ENCODE results near the gene MGAT4D. TPM values are rescaled to one million over a fixed set of nuclear protein-coding genes. Genes with fewer than 3 reads are reported as not detected.

The MGAT4D gene
- polyA plus RNA-seq, 1 of the 3 experiments (the other 2 are of a cell fraction): not detected

- no peak overlapping the region for H3K4me2 ChIP-seq
- ChIA-PET POLR2A (no interaction called here), CTCF (no interaction called here)
- WGBS (ENCODE audit: low lambda C conversion rate): 81% methylated on average over 11 of the region's 11 CpGs
- no peaks in the 10 kb centered on the region for H3F3A ChIP-seq (replicated peaks; ENCODE audit: insufficient read depth)
- H3K4me1 ChIP-seq (ENCODE audit: control insufficient read depth in 1 of 2, insufficient read depth in 2 of 2, low read depth in 1 of 2, low read length in 1 of 2): no peaks in the 10 kb centered on the region
- H3K4me3 ChIP-seq (ENCODE audit: low read depth in 2 of 2, low read length in 1 of 2): no peak overlapping the region
- no peaks in the 10 kb centered on the region for H3K9me2 ChIP-seq
- no peak overlapping the region for H3K9ac ChIP-seq
- no peaks in the 10 kb centered on the region for H3K9me3 ChIP-seq
- TF ChIP-seq RXRA (IDR thresholded peaks at IDR 0.05; ENCODE audit: borderline replicate concordance, low read depth) (no peak), SIN3A (IDR thresholded peaks at IDR 0.05; ENCODE audit: borderline replicate concordance, low read depth, low read length) (no peak), RCOR1 (IDR thresholded peaks at IDR 0.05; ENCODE audit: low read length) (no peak), EP300 (IDR thresholded peaks at IDR 0.05; ENCODE audit: borderline replicate concordance in 1 of 2, low read depth in 1 of 2, low read length in 1 of 2) (no peak), ZBTB33 (IDR thresholded peaks at IDR 0.05; ENCODE audit: borderline replicate concordance, low read depth) (no peak), MXI1 (IDR thresholded peaks at IDR 0.05; ENCODE audit: low read depth, low read length) (no peak), PBX3 (IDR thresholded peaks at IDR 0.05) (no peak), MEF2A (IDR thresholded peaks at IDR 0.05; ENCODE audit: borderline replicate concordance, low read depth) (no peak), NFIC (IDR thresholded peaks at IDR 0.05; ENCODE audit: borderline replicate concordance) (no peak), TAF1 (IDR thresholded peaks at IDR 0.05; ENCODE audit: borderline replicate concordance, low read depth, low read length) (no peak), FOXJ3 (CRISPR knock-in tag; IDR thresholded peaks at IDR 0.05) (no peak), SMC3 (IDR thresholded peaks at IDR 0.05; ENCODE audit: low read depth, low read length) (no peak)
- H4K20me1 ChIP-seq (ENCODE audit: insufficient read depth): no peaks in the 10 kb centered on the region
- H2AFZ ChIP-seq (ENCODE audit: low read depth): no peak overlapping the region
- H3K27me3 ChIP-seq (ENCODE audit: insufficient read depth): 0 out of 2 replicates have a peak, but pooled peaks cover 10% of the 10 kb centered on the region
- no peaks in the 10 kb centered on the region for H3K79me2 ChIP-seq (ENCODE audit: insufficient read depth)
- no peak overlapping the region for H3K27ac ChIP-seq (ENCODE audit: low read depth in 2 of 2, low read length in 1 of 2)
- no peaks in the 10 kb centered on the region for H3K36me3 ChIP-seq (replicated peaks in 1 of 2; ENCODE audit: control insufficient read depth in 1 of 2, insufficient read depth in 2 of 2, low read length in 1 of 2)
- no peak for DNase-seq
These were observed 717 bp downstream of the MGAT4D start for GRCh38 chr4:140497405-140497746.

- Histone ChIP-seq H3F3A (replicated peaks; ENCODE audit: insufficient read depth) (no peaks in the 10 kb centered on the region), H3K79me2 (ENCODE audit: insufficient read depth) (no peaks in the 10 kb centered on the region), H3K9me3 (no peaks in the 10 kb centered on the region), H4K20me1 (ENCODE audit: insufficient read depth) (no peaks in the 10 kb centered on the region), H3K4me2 (no peak overlapping the region), H3K36me3 (replicated peaks in 1 of 2; ENCODE audit: control insufficient read depth in 1 of 2, insufficient read depth in 2 of 2, low read length in 1 of 2) (no peaks in the 10 kb centered on the region), H3K9me2 (no peaks in the 10 kb centered on the region), H3K9ac (no peak overlapping the region), H3K4me1 (ENCODE audit: control insufficient read depth in 1 of 2, insufficient read depth in 2 of 2, low read depth in 1 of 2, low read length in 1 of 2) (no peaks in the 10 kb centered on the region), H3K27ac (ENCODE audit: low read depth in 2 of 2, low read length in 1 of 2) (no peak overlapping the region), H3K4me3 (ENCODE audit: low read depth in 2 of 2, low read length in 1 of 2) (no peak overlapping the region), H2AFZ (ENCODE audit: low read depth) (no peak overlapping the region), H3K27me3 (ENCODE audit: insufficient read depth) (no peaks in the 10 kb centered on the region)
- CTCF ChIA-PET: no interaction called here
- POLR2A ChIA-PET: no interaction called here
- TF ChIP-seq EZH2phosphoT487 (IDR thresholded peaks at IDR 0.05; ENCODE audit: borderline replicate concordance, low read depth) (no peak), RFX5 (IDR thresholded peaks at IDR 0.05; ENCODE audit: low read length) (no peak), ZBTB33 (IDR thresholded peaks at IDR 0.05; ENCODE audit: borderline replicate concordance, low read depth) (no peak), REST (IDR thresholded peaks at IDR 0.05; ENCODE audit: low read depth, low read length) (no peak), RAD21 (IDR thresholded peaks at IDR 0.05; ENCODE audit: low read length) (no peak)
- 21% methylated on average over 1 of the region's 1 CpG for WGBS (ENCODE audit: low lambda C conversion rate)
- DNase-seq: no peak
These were observed 12.2 kb downstream of the MGAT4D start for GRCh38 chr4:140485939-140486338.
